Small intestine (tissue), 7 donors: ENCODE results near the gene SLC9C1. TPM values are rescaled to one million over a fixed set of nuclear protein-coding genes. Genes with fewer than 3 reads are reported as not detected.

Source experiments
- DNase-seq, 2 donors: peaks; one replicate each; pipeline versions ENCODE4 v3.0.0 to v3.0.0-alpha.2; 2013
- FAIRE-seq: peaks from 2 replicates; lab custom pipeline; 2012; peaks lifted over from hg19 to GRCh38; lab: Jason Lieb, UNC
- H3K27ac ChIP-seq, 3 donors: one replicate each; pipeline ENCODE4 v1.5.1; 2013; ENCODE audit warnings: low read length in 2 of 3, mild to moderate bottlenecking in 2 of 3, control low read depth in 1 of 3, inconsistent platforms in 1 of 3, low read depth in 1 of 3, moderate library complexity in 1 of 3
- H3K27me3 ChIP-seq, 3 donors: one replicate each; pipeline ENCODE4 v1.6.1; 2013; ENCODE audit warnings: low read length in 3 of 3, inconsistent platforms in 1 of 3; ENCODE audit not compliant: control insufficient read depth in 3 of 3, insufficient read depth in 3 of 3
- H3K36me3 ChIP-seq, 3 donors: one replicate each; pipeline ENCODE4 v1.6.1; 2013; ENCODE audit warnings: low read length in 3 of 3, inconsistent platforms in 1 of 3, low read depth in 1 of 3, mild to moderate bottlenecking in 1 of 3, moderate library complexity in 1 of 3; ENCODE audit not compliant: control insufficient read depth in 3 of 3, insufficient read depth in 2 of 3
- H3K4me1 ChIP-seq, 3 donors: one replicate each; pipeline ENCODE4 v1.6.1; 2013; ENCODE audit warnings: low read length in 2 of 3, inconsistent platforms in 1 of 3, low read depth in 1 of 3, mild to moderate bottlenecking in 1 of 3, moderate library complexity in 1 of 3; ENCODE audit not compliant: control insufficient read depth in 3 of 3, insufficient read depth in 2 of 3
- H3K4me3 ChIP-seq, 3 donors: one replicate each; pipeline ENCODE4 v1.5.1; 2013; ENCODE audit warnings: low read length in 3 of 3, control low read depth in 1 of 3, inconsistent platforms in 1 of 3, low read depth in 1 of 3, mild to moderate bottlenecking in 1 of 3, moderate library complexity in 1 of 3
- H3K9me3 ChIP-seq, 2 donors: one replicate each; pipeline ENCODE4 v1.6.1; 2013; ENCODE audit warnings: low read depth in 1 of 2, low read length in 1 of 2; ENCODE audit not compliant: control insufficient read depth in 2 of 2, insufficient read depth in 1 of 2
- WGBS, 3 donors: extraction: QIAGEN DNeasy Blood & Tissue Kit; methylation state at CpG; one replicate each; pipeline ENCODE4 v1.1.7; 2013; 5-methylcytosine and 5-hydroxymethylcytosine counted together
- polyA plus RNA-seq, 4 donors: library from polyadenylated mRNA; stranded (reverse) in 3 of 4; unstranded in 1 of 4; fragments of 200-250 nt in 3 of 4; fragments of 120-200 nt in 1 of 4; gene quantifications; one replicate each; pipeline versions ENCODE4 v1.2.1 to v1.2.3, GENCODE V29; 2013
- donor health status: healthy with polysubstance abuse.
- donor health status: control.
- donor health status: control.
- donor health status: Bipolar disorder and iron deficiency.
- donor health status: healthy.

Gene SLC9C1
- polyA plus RNA-seq, 4 donors = 0.06 to 0.18 TPM; not detected in 2

DNA sequence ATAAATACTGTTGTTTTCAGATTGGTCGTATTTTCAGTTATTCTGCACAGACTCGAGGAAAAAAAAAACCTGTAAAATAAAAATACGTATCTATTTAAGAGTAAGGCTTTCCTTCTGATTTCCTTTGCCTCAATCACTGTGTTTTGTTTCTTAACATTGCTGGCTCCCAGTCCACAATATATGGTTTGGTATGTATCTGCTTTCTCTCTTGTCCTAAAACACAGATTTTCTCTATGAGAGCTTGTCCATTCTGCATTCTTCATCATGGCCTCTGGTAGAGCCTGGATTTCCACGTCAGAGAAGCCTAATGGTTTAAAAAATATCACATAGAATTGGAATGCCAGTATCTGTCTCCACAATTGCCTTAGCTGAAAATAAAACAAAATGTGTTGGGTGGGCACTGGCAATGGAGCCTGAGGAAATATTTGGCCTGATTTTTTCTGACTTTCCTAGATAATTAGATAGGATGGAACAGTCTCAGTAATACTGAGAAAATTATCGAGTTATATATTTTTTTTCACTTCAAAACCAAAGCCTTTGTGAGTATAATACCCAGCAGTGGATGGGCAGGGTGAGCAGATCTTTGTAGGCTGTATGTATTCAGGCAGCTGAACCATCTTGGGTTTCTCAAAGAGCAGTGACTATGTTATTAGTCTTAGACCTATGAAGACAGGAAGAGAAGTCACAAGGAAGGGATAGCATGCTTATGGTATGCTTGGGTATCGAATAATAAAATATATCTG, 40.8 kb upstream of the SLC9C1 start:
- FAIRE-seq (no peak), DNase-seq (no peak)
- peak overlapping the region in 2 of 3 donors; percentile 20 to 75 for H3K4me3 ChIP-seq
- H3K27me3 ChIP-seq = peaks cover 0 to 4% (median 2%) of the 10 kb centered on the region in 3 donors
- WGBS, 3 donors = 52 to 79% (median 69%) methylated on average over 6 of the region's 6 CpGs
- H3K36me3 ChIP-seq = no peaks in the 10 kb centered on the region
- H3K27ac ChIP-seq = peak overlapping the region in 1 of 3 donors; percentile 85
- no peaks in the 10 kb centered on the region for H3K4me1 ChIP-seq
- H3K9me3 ChIP-seq = no peaks in the 10 kb centered on the region

DNA sequence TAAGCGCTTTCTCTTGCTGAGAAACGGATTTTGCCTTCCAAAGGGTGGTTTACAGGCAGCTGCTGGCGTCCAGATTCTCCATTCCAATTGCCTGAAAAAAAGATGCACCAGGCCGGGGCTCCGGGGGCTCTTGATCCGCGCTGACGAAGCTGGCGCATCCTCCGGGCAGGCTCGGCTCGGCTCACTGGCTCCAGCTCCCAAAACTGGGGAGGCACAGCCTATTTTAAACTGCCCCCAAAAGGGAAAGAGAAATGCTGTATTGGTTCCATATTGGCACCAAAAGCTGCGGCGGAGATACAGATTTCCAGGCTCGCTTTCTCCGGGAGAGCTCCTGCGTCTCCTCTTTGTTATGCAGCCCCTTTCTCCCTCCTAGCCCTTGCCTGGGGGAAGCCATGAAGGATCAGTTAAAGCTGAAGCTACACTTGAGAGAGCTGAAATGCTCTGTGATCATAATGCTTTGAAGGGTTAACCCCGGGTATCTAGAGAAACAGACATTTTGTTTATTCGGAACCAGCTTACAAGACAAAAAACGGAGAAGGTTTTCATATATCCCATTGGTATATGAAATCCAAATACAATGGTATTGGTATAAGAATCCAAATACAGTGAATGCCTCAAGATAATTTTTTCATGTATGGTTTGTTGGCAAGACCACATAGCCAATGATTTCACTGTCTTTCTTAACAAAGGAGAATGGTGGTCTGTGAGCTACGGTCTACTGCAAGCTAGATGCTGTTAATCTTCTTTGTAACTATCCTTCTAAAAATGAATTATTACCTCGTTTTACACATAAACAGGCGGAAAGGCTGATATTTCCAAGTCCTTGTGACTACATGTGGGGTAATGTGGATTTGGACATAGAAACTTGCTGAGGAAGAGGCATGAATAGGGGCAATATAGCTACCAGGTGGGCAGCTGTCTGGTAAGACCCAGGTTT, 39.6 kb upstream of the SLC9C1 start:
- H3K27ac ChIP-seq = peak overlapping the region in 2 of 3 donors; percentile 85
- DNase-seq = peak; percentile 11 to 42
- H3K36me3 ChIP-seq = no peaks in the 10 kb centered on the region
- WGBS, 3 donors = 5 to 31% (median 9%) methylated on average over 23 of the region's 23 CpGs
- FAIRE-seq = no peak
- peak overlapping the region; percentile 38 to 75 (median 66) for H3K4me3 ChIP-seq
- no peaks in the 10 kb centered on the region for H3K4me1 ChIP-seq
- H3K27me3 ChIP-seq = peaks cover 0 to 2% (median 0%) of the 10 kb centered on the region in 3 donors
- H3K9me3 ChIP-seq = no peaks in the 10 kb centered on the region

DNA sequence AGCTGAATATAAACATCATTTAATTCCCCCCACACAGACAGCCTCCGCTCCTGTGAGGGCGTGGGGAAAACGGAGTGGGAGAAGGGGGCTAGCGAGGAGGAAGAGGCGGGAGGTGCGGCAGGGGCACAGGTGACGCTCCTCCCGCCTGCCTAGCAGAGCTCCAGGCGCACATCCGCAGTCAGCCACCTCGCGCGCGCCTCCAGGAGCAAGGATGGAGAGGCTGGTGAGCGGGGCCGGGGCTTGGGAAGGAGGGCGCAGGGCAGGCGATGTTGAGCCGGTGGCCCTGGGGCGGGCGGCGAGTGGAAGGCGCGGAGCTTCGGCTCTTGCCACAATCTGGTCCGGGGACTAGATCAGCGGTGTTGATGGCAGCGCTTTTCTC, 39.0 kb upstream of the SLC9C1 start, which contains the start of gene CD200:
TSS of gene CD200 (plus strand) at position 155 of the 379 bp plus-strand sequence. CDS start at position 212, 57 bp downstream.
- Histone ChIP-seq H3K36me3 (no peaks in the 10 kb centered on the region), H3K27me3 (peaks cover 0 to 2% (median 0%) of the 10 kb centered on the region in 3 donors), H3K4me1 (no peaks in the 10 kb centered on the region), H3K4me3 (peak within 1 kb of the TSS; percentile 38 to 75 (median 66)), H3K27ac (peak within 1 kb of the TSS in 2 of 3 donors; percentile 85), H3K9me3 (no peaks in the 10 kb centered on the region)
- WGBS, 3 donors = 0 to 1% (median 1%) methylated on average over 28 of the region's 28 CpGs
- FAIRE-seq (no peak), DNase-seq (peak; percentile 47 to 66)

DNA sequence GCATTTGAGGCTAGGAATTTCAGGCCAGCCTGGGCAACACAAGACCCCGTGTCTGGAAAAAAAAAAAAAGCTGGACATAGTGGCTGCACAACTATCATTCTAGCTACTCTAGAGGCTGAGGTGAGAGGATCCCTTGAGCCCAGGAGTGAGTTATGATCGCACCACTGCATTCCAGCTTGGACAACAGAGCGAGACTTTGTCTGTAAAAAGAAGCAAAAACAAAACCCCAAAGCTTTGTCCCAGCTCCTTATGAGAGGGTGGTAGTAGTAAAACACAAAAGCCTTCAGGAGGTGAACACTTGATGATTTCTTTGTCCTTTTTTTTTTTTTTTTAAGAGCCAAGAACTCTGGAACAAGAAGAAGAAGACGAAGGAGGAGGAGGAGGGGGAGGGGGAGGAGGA, 37.8 kb upstream of the SLC9C1 start:
- DNase-seq (no peak), FAIRE-seq (no peak)
- Histone ChIP-seq H3K36me3 (no peaks in the 10 kb centered on the region), H3K4me1 (no peaks in the 10 kb centered on the region), H3K27ac (no peak overlapping the region), H3K4me3 (no peak overlapping the region), H3K9me3 (no peaks in the 10 kb centered on the region), H3K27me3 (peaks cover 0 to 2% (median 0%) of the 10 kb centered on the region in 3 donors)
- 89 to 94% (median 89%) methylated on average over 4 of the region's 4 CpGs for WGBS, 3 donors

DNA sequence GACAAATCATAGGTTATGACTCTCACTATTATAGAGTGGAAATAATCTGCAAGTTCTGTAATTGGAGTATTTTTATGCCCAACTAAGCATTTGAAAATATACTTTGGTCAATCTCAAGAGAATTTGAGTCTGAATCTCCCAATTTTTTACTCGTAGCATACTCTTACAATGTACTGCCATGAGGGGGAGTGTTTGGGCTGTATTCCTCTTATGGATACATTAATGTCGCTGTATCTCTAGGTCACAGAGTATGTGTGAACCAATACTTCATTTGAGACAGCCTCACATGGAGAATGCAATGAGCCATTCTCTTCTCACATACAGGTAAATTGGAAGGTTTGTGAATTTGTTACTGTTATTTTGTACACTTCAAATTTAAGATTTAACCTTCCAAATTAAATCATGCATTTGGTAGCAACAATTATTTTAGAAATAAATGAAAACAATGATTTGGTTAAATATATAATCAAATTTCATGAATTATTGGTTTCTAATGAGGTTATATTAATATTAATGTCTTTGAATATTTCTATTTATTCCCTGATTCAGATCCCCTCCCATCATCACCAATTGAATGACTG, 33.4 kb upstream of the SLC9C1 start:
- H3K36me3 ChIP-seq = no peaks in the 10 kb centered on the region
- peak; percentile 66 to 73 for DNase-seq
- no peak overlapping the region for H3K4me3 ChIP-seq
- H3K27me3 ChIP-seq = no peaks in the 10 kb centered on the region
- H3K9me3 ChIP-seq = no peaks in the 10 kb centered on the region
- H3K4me1 ChIP-seq = no peaks in the 10 kb centered on the region
- FAIRE-seq = peak; percentile 84
- WGBS, 3 donors = 0 to 2% (median 0%) methylated on average over 2 of the region's 2 CpGs
- no peak overlapping the region for H3K27ac ChIP-seq

DNA sequence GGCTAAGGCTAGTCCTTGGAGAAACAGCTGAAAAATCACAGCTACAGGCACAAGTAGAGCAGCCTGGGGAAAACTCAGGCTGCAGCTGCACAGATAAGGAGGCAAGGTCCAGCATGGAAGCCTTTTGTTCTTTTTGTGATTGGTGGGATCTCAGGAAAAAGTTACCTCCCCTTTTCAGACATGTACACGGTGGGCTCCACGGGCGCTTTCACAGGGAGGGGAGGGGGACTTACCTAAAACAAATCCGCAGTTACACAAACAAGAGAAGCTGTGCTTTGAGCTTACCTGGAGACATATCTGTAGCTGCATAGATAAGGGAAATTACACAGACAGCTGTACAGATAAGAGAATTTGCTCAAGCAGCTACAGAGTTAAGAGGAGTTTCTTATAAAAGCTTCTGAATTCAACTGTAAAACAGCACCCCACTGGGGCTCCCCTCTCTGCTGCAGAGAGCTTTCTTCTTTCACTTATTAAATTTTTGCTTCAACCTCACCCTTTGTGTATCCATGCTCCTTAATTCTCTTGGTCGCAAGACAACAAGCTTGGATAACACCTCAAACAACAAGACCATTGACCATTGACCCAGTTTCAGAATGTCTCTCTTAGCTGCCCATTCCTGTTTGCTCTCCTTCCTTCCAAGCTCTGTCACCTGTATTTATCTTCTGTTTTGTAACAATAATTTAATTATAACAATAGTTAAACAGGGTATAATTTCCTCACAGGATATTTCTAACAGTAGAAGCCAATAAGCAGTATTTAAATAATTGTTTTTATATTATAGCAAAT, 28.0 kb upstream of the SLC9C1 start:
- peak overlapping the region in 2 of 3 donors; percentile 19 to 25 for H3K27ac ChIP-seq
- 19 to 42% (median 31%) methylated on average over 4 to 5 of the region's 5 CpGs for WGBS, 3 donors
- no peaks in the 10 kb centered on the region for H3K9me3 ChIP-seq
- peak overlapping the region in 1 of 3 donors; percentile 27 for H3K4me3 ChIP-seq
- no peaks in the 10 kb centered on the region for H3K27me3 ChIP-seq
- no peak for FAIRE-seq
- peaks cover 0 to 7% (median 0%) of the 10 kb centered on the region in 3 donors for H3K4me1 ChIP-seq
- no peaks in the 10 kb centered on the region for H3K36me3 ChIP-seq
- DNase-seq = peak; percentile 44 to 72

DNA sequence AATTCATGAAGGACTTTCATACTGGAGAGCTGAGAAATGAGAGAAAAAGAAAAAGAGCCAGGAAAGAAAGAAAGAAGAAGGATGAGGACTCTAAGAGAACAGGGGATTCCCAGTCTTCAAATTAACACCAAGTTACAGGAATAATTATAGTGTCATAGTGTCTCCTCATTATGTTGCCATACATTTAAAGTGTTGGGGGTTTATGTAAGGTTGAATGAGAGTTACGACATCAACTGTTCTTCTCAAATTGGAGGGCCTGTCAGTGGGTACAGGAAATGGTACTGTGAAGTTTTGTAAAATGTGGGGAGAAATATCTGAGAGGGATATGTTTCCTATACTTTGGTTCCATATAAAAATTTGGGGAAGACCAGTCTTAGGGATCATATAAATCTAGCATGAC, 26.7 kb upstream of the SLC9C1 start:
- Histone ChIP-seq H3K27me3 (no peaks in the 10 kb centered on the region), H3K9me3 (no peaks in the 10 kb centered on the region), H3K36me3 (no peaks in the 10 kb centered on the region), H3K27ac (no peak overlapping the region), H3K4me3 (no peak overlapping the region), H3K4me1 (peaks cover 0 to 7% (median 0%) of the 10 kb centered on the region in 3 donors)
- no peak for DNase-seq
- FAIRE-seq = no peak
- 59 to 73% (median 71%) methylated on average over 1 of the region's 1 CpG for WGBS, 3 donors
